ENCODE data around the gene C17orf75.
"Not testable (repeated sequence)": the region's sequence is repeated elsewhere in the genome, so short reads cannot be mapped to it uniquely, and the experiment has no call there.

The C17orf75 gene, protein sequence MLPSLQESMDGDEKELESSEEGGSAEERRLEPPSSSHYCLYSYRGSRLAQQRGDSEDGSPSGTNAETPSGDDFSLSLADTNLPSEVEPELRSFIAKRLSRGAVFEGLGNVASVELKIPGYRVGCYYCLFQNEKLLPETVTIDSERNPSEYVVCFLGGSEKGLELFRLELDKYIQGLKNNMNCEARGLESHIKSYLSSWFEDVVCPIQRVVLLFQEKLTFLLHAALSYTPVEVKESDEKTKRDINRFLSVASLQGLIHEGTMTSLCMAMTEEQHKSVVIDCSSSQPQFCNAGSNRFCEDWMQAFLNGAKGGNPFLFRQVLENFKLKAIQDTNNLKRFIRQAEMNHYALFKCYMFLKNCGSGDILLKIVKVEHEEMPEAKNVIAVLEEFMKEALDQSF

DNA sequence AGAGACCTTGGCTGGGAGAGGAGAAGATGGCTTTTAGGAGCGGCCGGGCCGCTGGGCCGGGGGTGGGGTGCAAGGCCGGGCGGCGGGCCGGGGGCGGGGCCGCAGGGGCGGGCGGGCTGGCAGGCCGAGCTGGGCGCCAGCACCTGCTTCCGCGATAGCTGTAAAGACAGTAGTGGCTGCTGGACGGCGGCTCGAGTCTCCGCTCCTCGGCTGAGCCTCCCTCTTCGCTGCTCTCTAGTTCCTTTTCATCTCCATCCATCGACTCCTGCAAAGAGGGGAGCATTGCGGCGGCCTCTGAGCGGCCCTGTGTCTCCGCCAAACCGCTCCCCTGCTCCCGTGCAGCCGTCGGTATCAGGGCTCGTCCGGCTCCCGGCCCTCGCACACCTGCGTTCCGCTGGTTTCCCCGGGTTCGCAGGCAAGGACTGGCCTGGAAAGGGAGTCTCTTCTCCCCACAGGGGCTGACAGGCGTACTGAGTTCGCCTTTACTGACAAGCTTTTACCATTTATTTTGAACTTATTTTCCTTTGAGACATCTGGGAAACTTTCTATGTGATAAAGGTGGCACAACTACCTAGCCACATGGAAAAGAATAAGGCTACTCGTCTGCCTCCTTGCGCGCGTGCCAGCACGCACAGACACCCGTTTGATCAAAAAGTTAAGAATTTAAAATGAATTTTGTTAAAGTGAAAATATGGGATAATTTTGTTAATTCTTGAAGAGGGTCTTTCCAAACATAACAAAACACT is at the start of gene C17orf75:
Gene C17orf75, minus strand, starts transcription at position 317 of the 746 bp plus-strand sequence. Its CDS starts 34 bp downstream, at position 283.
- DNase-seq: peak; percentile 77

DNA sequence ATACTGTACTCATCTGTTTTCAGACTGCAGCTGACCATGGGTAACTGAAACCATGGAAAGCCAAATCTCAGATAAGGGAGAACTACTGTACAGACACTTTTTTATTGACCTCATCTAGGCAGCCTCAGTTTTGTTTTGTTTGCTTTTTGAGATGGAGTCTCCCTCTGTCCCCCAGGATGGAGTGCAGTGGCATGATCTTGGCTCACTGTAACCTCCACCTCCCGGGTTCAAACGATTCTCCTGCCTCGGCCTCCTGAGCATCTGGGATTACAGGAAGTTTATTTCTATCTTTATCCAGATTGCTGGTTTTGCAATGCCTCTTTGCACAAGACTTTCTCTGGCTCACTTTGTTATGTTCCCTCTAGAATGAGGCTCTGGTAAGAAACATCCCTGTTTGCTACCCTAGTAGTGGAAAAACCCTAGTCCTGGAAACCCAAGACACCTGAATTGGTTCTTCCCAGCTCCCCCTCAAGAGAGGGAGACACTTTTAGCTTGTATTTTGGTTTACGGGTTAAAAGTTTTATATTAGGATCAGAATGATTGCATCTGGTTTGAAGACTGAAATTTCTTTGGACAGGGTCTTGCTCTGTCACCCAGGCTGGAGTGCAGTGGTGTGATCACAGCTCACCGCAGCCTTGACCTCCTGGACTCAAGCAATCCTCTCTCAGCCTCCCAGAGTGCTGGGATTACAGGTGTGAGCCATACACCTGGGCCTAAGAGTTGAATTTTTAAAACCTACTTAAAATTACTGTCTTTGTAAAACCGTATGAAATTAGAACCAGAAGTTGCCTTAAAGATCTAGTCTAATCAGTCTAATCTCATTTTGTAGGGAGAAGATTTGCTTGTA is 46.9 kb upstream of the C17orf75 start:
- no peak for DNase-seq

DNA sequence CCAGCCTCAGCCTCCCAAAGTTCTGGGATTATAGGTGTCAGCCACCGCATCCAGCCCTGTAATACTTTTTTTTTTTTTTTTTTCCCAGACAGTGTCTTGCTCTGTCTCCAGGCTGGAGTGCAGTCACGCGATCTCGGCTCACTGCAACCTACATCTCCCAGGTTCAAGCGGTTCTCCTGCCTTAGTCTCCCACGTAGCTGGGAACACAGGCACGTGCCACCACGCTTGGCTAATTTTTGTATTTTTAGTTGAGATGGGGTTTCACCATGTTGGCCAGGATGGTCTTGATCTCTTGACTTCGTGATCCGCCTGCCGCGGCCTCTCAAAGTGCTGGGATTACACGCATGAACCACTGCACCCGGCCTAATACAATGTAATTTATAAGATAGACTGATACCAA is 46.2 kb upstream of the C17orf75 start:
- DNase-seq: not testable (repeated sequence)

DNA sequence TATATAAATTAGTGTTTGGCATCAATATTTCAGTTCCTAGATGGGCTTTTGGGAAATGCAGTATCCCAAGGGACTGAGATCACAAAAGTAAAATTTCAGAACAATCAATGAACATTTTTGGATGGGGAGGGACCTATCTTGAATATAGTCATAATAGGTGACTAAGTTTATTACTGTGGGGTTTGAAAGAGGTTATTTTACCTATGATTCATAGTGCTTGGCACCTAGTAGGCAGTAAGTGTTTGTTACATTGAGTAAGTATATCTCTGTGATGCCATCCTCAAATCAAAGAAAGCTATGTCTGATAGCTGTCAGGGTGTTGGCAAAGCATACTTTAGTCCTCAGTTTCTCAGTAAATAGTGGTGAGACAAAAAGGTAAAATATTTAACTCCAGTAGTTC is 44.9 kb upstream of the C17orf75 start:
- no peak for DNase-seq

DNA sequence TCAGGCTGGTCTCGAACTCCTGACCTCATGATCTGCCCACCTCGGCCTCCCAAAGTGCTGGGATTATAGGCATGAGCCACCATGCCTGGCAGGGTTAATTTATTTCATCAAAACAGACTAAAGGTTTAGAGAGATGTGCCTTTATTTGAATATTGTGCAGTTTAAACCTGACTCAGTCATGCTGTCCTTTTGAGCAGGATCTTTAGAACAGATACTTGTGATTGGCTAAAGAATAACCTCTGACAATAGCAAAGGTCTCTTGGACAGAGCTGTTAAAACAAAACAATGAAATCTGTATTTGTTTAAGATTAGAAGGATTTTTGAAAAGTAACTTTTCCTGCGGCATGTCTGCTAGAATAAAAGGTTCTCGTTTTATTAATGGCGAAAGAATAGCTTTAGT is 44.0 kb upstream of the C17orf75 start:
- no peak for DNase-seq

GRCh38 chr17:32385121-32385520 is 43.1 kb upstream of the C17orf75 start:
- DNase-seq: no peak

GRCh38 chr17:32383926-32384434 is 42.0 kb upstream of the C17orf75 start:
- no peak for DNase-seq

- no peak for DNase-seq
Measured at GRCh38 chr17:32382526-32383223, 40.7 kb upstream of the C17orf75 start.

- DNase-seq: no peak
Measured at GRCh38 chr17:32370426-32370825, 28.5 kb upstream of the C17orf75 start.

DNA sequence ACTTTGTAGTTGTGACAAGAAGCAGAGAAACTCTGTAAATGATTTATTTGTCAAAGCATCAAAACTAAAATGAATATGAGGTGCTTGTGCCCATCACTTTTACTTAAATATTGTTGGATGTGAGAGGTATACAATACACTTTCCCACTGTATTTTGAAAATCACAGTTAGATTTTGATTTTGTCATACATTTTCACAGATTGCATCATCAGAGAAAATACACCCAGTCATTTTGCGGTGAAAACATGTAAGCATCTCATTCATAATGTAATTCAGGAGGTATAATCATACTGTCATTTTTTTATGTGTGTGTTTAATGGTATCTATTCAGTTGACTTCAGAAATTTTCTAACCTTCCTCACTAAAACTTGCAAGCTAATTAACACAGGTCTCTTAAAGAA is 19.3 kb upstream of the C17orf75 start:
- no peak for DNase-seq

DNA sequence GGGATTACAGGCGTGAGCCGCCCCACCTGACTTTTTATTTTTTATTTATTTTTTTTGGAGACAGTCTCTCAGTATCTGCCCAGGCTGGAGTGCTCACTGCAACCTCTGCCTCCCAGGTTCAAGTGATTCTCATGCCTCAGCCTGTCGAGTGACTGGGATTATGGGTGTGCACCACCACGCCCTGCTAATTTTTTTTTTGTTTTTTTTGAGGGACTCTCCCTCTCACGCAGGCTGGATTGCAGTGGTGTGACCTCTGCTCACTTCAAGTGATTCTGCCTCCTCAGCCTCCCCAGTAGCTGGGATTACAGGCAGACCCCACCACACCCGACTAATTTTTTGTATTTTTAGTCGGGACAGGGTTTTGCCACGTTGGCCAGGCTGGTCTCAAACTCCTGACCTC is 15.6 kb upstream of the C17orf75 start:
- no peak for DNase-seq

- DNase-seq: no peak
Measured at GRCh38 chr17:32356750-32357149, 14.8 kb upstream of the C17orf75 start.

DNA sequence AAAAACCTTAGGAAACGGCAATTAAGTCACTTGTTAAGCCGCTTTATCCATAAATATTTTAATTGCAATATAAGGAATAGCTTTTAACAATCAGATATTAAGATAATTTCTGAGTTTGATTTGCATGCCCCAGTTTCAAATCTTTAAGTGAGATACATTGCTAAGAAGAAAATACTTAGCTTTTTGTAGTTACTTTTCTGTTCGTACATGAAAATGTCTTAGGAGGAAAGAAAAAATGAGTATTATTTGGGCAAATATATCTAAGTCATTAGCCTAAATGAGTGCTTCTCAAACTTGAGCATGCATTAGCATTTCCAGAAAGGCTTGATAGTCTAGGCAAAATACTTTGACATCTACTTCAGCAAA is 14.4 kb upstream of the C17orf75 start:
- DNase-seq: no peak

DNA sequence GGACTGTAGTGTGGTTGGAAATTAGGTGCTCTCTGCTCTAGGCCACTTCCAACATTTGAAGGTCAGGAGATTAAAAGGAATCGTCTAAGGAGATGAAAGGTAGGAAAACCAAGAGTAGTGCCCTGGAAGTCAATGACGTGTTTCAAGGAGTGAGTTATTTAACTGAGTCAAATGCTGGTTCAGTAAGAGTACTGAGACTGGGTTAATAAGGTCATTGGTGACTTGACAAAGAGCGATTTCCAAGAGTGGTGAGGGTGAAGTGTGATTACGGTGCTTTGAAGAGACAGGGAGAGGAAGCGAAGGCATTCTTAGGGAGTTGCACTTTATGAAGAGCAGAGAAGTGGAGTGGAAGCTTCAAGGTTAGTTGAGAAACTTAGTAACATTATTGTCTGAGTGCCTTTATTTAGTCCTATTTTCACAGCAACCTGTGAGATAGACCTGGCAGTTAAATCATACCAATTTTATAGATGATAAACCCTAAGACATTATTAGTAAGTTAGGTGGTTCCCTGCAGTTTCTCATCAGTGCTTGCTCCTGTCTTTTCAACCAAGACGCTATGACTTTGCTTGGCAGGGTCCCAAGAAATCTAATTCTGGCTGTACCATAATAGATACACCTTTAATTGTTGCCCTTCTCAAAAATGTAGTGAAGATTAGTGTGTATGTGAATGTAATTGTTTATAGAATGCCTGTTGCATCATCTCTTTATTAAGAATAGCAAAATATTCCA is 13.8 kb upstream of the C17orf75 start:
- no peak for DNase-seq

- DNase-seq: not testable (repeated sequence)
Measured at GRCh38 chr17:32352734-32353133, 10.8 kb upstream of the C17orf75 start.

GRCh38 chr17:32350666-32351418 is 8.9 kb upstream of the C17orf75 start:
- peak; percentile 69 for DNase-seq

- DNase-seq: peak; percentile 96
Measured at GRCh38 chr17:32349854-32350665, 8.1 kb upstream of the C17orf75 start, which contains the start of gene ZNF207. ZNF207 (plus strand) TSS chr17:32350157; CDS start chr17:32350286, 129 bp downstream.

- peak; percentile 14 for DNase-seq
Measured at GRCh38 chr17:32349503-32349853, 7.5 kb upstream of the C17orf75 start.

GRCh38 chr17:32348483-32348800 is 6.5 kb upstream of the C17orf75 start:
- no peak for DNase-seq

DNA sequence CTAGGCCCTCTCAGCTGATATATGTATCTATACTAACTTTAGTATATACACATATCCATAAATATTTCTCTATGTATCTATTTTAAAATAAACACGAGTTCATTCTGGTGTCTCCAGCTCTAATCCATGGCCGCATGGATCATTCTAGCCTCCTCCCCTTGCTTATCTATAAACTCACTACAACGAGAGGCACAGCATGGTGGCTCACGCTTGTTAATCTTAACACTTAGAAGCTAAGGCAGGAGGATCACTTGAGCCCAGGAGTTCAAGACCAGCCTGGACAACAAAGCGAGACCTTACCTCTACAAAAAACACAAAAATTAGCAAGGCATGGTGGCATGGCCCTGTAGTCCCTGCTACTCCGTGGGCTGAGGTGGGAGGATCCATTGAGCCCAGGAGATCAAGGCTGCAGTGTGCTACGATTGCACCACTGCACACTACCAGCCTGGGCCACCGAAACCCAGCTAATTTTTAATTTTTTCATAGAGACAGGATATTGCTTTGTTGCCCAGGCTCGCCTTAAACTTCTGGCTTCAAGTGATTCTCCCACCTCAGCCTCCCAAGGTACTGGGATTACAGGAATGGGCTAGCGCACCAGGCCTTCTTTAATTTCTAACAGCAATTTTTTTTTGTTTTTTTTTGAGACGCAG is 4.1 kb upstream of the C17orf75 start:
- DNase-seq: no peak
